Measurements from ENCODE around the gene RPA3. TPM values are rescaled to one million over a fixed set of nuclear protein-coding genes. Genes with fewer than 3 reads are reported as not detected.

Gene RPA3
- total RNA-seq, 1 donor from 2014 or later = 111 TPM

Other genes with a start within 250 kb of the RPA3 start
- gene COL28A1, start 182.7 kb downstream of the RPA3 start, total RNA-seq = 0.07 TPM in 1 of 2 replicates, not detected in the other
- 29.8 and 30.3 TPM in 2 replicates for gene MIOS, start 151.7 kb downstream of the RPA3 start, total RNA-seq
- 16.0 and 18.9 TPM in 2 replicates for gene UMAD1, start 77.9 kb downstream of the RPA3 start, total RNA-seq

Measured in activated T-helper 2 cell treated with anti-CD3 and anti-CD28 coated beads, Interferon-gamma antibody, Interleukin-2, Interleukin-4, amounts not matched to agents 10 μg/mL and 5 μg/mL and 100 μg/mL, durations not matched to agents 14 hours and 24 hours and 36 hours (primary cell).